CD14-positive monocyte (primary cell): Measurements from ENCODE around the gene PLEKHO1. TPM values are rescaled to one million over a fixed set of nuclear protein-coding genes. Genes with fewer than 3 reads are reported as not detected.

Experiments used
- DNase-seq, 3 donors: peaks; one replicate each; pipeline ENCODE4 v3.0.0-alpha.2; 2011 to 2022
- H2AFZ ChIP-seq: 2 replicates; pipeline ENCODE4 v1.6.0; 2012; ENCODE audit warnings: mild to moderate bottlenecking, low read depth, low read length, inconsistent platforms; ENCODE audit not compliant: insufficient read depth, poor library complexity, severe bottlenecking
- H3K27ac ChIP-seq, 2 donors: 1 replicate in 1 of 2; 2 replicates in 1 of 2; pipeline ENCODE4 v1.5.1; 2012 to 2013; ENCODE audit warnings: low read length in 2 of 2, control low read depth in 1 of 2, inconsistent platforms in 1 of 2, low read depth in 1 of 2, mild to moderate bottlenecking in 1 of 2
- H3K27me3 ChIP-seq, 2 donors: one replicate each; pipeline versions ENCODE4 v1.6.0 to v1.6.1; 2011 to 2013; ENCODE audit warnings: low read length in 2 of 2; ENCODE audit not compliant: control insufficient read depth in 2 of 2, insufficient read depth in 2 of 2
- H3K36me3 ChIP-seq, 2 donors: replicated peaks in 1 of 2; 1 replicate in 1 of 2; 2 replicates in 1 of 2; pipeline versions ENCODE4 v1.5.1 to v1.6.1; 2012 to 2013; ENCODE audit warnings: low read length in 2 of 2, control low read depth in 1 of 2, inconsistent platforms in 1 of 2, mild to moderate bottlenecking in 1 of 2; ENCODE audit not compliant: insufficient read depth in 2 of 2, control insufficient read depth in 1 of 2
- H3K4me1 ChIP-seq, 2 donors: 1 replicate in 1 of 2; 2 replicates in 1 of 2; pipeline versions ENCODE4 v1.5.1 to v1.6.1; 2012 to 2013; ENCODE audit warnings: low read length in 2 of 2, control low read depth in 1 of 2, inconsistent platforms in 1 of 2, mild to moderate bottlenecking in 1 of 2, moderate library complexity in 1 of 2; ENCODE audit not compliant: insufficient read depth in 2 of 2, control insufficient read depth in 1 of 2
- H3K4me2 ChIP-seq: replicated peaks from 2 replicates; pipeline ENCODE3; 2012; ENCODE audit warnings: low read length, moderate library complexity, mild to moderate bottlenecking; ENCODE audit not compliant: poor library complexity, severe bottlenecking; ENCODE audit errors: extremely low read depth
- H3K4me3 ChIP-seq, 3 experiments: fragments of 200-600 bp in 1 of 3; sonication (generic) in 1 of 3; replicated peaks in 1 of 3; 1 replicate in 2 of 3; 2 replicates in 1 of 3; pipeline ENCODE4 v1.5.1; 2011 to 2013; ENCODE audit warnings: low read length in 3 of 3, mild to moderate bottlenecking in 3 of 3, control low read depth in 2 of 3, low read depth in 2 of 3, inconsistent platforms in 1 of 3, moderate library complexity in 1 of 3
- H3K79me2 ChIP-seq: 2 replicates; pipeline ENCODE4 v1.6.0; 2012; ENCODE audit warnings: mild to moderate bottlenecking, control low read depth, inconsistent platforms, low read length, moderate library complexity; ENCODE audit not compliant: insufficient read depth
- H3K9ac ChIP-seq: 2 replicates; pipeline ENCODE4 v1.6.0; 2017; ENCODE audit warnings: low read length, mild to moderate bottlenecking; ENCODE audit not compliant: insufficient read depth, poor library complexity, severe bottlenecking
- H3K9me3 ChIP-seq, 2 donors: replicated peaks in 1 of 2; 1 replicate in 1 of 2; 2 replicates in 1 of 2; pipeline versions ENCODE4 v1.5.1 to v1.6.1; 2012 to 2013; ENCODE audit warnings: low read length in 2 of 2, control low read depth in 1 of 2; ENCODE audit not compliant: control insufficient read depth in 1 of 2, insufficient read depth in 1 of 2
- H4K20me1 ChIP-seq: 2 replicates; pipeline ENCODE4 v1.6.0; 2012; ENCODE audit warnings: mild to moderate bottlenecking, low read length, control low read depth, moderate library complexity; ENCODE audit not compliant: insufficient read depth
- H3K27ac Mint-ChIP-seq, 7 donors: one replicate each; pipeline ENCODE4 v1.8.0; 2020; ENCODE audit warnings: mild to moderate bottlenecking in 7 of 7, mixed read lengths in 7 of 7, moderate library complexity in 6 of 7, inconsistent platforms in 2 of 7
- H3K27me3 Mint-ChIP-seq, 3 donors: one replicate each; pipeline ENCODE4 v1.8.0; 2021 to 2022; ENCODE audit warnings: low read depth in 3 of 3, mild to moderate bottlenecking in 3 of 3, mixed read lengths in 3 of 3, moderate library complexity in 3 of 3, inconsistent platforms in 1 of 3
- H3K36me3 Mint-ChIP-seq, 2 donors: one replicate each; pipeline ENCODE4 v1.8.0; 2020; ENCODE audit warnings: mixed read lengths in 2 of 2, inconsistent platforms in 1 of 2, mild to moderate bottlenecking in 1 of 2
- H3K4me1 Mint-ChIP-seq: one replicate; pipeline ENCODE4 v1.8.0; 2020; ENCODE audit warnings: mild to moderate bottlenecking, mixed read lengths
- H3K4me3 Mint-ChIP-seq, 2 donors: one replicate each; pipeline ENCODE4 v1.8.0; 2020; ENCODE audit warnings: mild to moderate bottlenecking in 2 of 2, mixed read lengths in 2 of 2, moderate library complexity in 1 of 2
- H3K9me3 Mint-ChIP-seq, 7 donors: one replicate each; pipeline ENCODE4 v1.8.0; 2020 to 2022; ENCODE audit warnings: mixed read lengths in 7 of 7, mild to moderate bottlenecking in 6 of 7, moderate library complexity in 6 of 7, inconsistent platforms in 2 of 7
- CTCF ChIP-seq: fragments of 200-600 bp; IDR thresholded peaks from one replicate; pipeline ENCODE4 v1.8.0; 2022; ENCODE audit warnings: antibody characterized with exemption, mild to moderate bottlenecking
- WGBS: methylation state at CpG from one replicate; pipeline ENCODE4 v1.1.5; 2013; ENCODE audit warnings: missing lambda C conversion rate; ENCODE audit not compliant: insufficient coverage; 5-methylcytosine and 5-hydroxymethylcytosine counted together
- intact Hi-C, 2 donors: fragments of 100-400 bp; cut with micrococcal nuclease; formaldehyde crosslinking; loops; one replicate each; pipeline versions ENCODE4 v1.15.0 to v1.15.1; 2023
- polyA plus RNA-seq, 3 donors: library from polyadenylated mRNA; depleted of rRNA in 1 of 3; unstranded in 2 of 3; stranded (reverse) in 1 of 3; fragments of 300-500 nt in 2 of 3; fragments of >200 nt in 1 of 3; fragmentation: Illumina TruSeq in 2 of 3; gene quantifications; 1 replicate in 2 of 3; 2 replicates in 1 of 3; pipeline ENCODE4 v1.2.3, GENCODE V29; 2012 to 2021

Gene PLEKHO1
- polyA plus RNA-seq, 3 donors = 87.2 to 170 (median 110) TPM

GRCh38 chr1:150156868-150157603 lies 7.3 kb downstream of the PLEKHO1 start:
- 97% methylated on average over 6 of the region's 16 CpGs for WGBS
- Histone ChIP-seq H3K27ac (peak overlapping the region; percentile 12 to 97), H3K4me3 (peak overlapping the region in 1 of 3 experiments; percentile 30), H3K4me2 (no peak overlapping the region), H3K4me1 (peaks cover 95 to 100% of the 10 kb centered on the region in 2 donors), H3K79me2 (peaks cover 85% of the 10 kb centered on the region), H3K9ac (no peak overlapping the region), H3K9me3 (no peaks in the 10 kb centered on the region), H3K36me3 (peaks cover 70 to 79% of the 10 kb centered on the region in 2 donors), H4K20me1 (peaks cover 77% of the 10 kb centered on the region), H2AFZ (no peak overlapping the region), H3K27me3 (no peaks in the 10 kb centered on the region)
- Mint-ChIP-seq H3K27me3 (peaks cover 0 to 5% (median 3%) of the 10 kb centered on the region in 3 donors), H3K4me1 (peaks cover 98% of the 10 kb centered on the region), H3K9me3 (peaks cover 0 to 5% (median 2%) of the 10 kb centered on the region in 7 donors), H3K4me3 (no peak overlapping the region), H3K27ac (peak overlapping the region; percentile 73 to 99 (median 99)), H3K36me3 (peaks cover 85 to 88% of the 10 kb centered on the region in 2 donors)
- intact Hi-C loops = no loop called here
- no peak for TF ChIP-seq CTCF
- DNase-seq = no peak

- intact Hi-C loops = loop anchor here in 1 of 2 donors (1.0 kb wide), 1 partner anchor 9 kb away; no protein-coding TSS in a partner anchor
- peaks cover 52% of the 10 kb centered on the region for H4K20me1 ChIP-seq
- Mint-ChIP-seq H3K4me3 (peak overlapping the region; percentile 76 to 82), H3K36me3 (peaks cover 60 to 63% of the 10 kb centered on the region in 2 donors), H3K27me3 (peaks cover 0 to 1% (median 0%) of the 10 kb centered on the region in 3 donors), H3K27ac (peak overlapping the region; percentile 95 to 99 (median 99)), H3K4me1 (peaks cover 98% of the 10 kb centered on the region), H3K9me3 (peaks cover 0 to 5% (median under 1%) of the 10 kb centered on the region in 7 donors)
- WGBS = 40% methylated on average over 1 of the region's 8 CpGs
- peak; percentile 73 to 84 (median 80) for DNase-seq
- no peak for TF ChIP-seq CTCF
- H3K27me3 ChIP-seq = no peaks in the 10 kb centered on the region
- H3K4me2 ChIP-seq = peak overlapping the region; percentile 86
- no peak overlapping the region for H2AFZ ChIP-seq
- peak overlapping the region; percentile 57 for H3K9ac ChIP-seq
- H3K79me2 ChIP-seq = peaks cover 60% of the 10 kb centered on the region
- H3K36me3 ChIP-seq = peaks cover 48 to 54% of the 10 kb centered on the region in 2 donors
- H3K9me3 ChIP-seq = no peaks in the 10 kb centered on the region
- peak overlapping the region in 2 of 3 experiments; percentile 21 to 83 for H3K4me3 ChIP-seq
- H3K4me1 ChIP-seq = peaks cover 95 to 100% of the 10 kb centered on the region in 2 donors
- peak overlapping the region; percentile 90 to 97 for H3K27ac ChIP-seq
Measured at GRCh38 chr1:150159550-150159949, 9.8 kb downstream of the PLEKHO1 start.
